Nephron (organoid): ENCODE measurements around the gene SLC1A4.

Source experiments
- H3K27ac Mint-ChIP-seq, 3 experiments: 2 replicates each; pipeline ENCODE4 v1.8.0; 2020; ENCODE audit warnings: mixed read lengths in 3 of 3, mild to moderate bottlenecking in 2 of 3, moderate library complexity in 1 of 3
- H3K27me3 Mint-ChIP-seq: 2 replicates; pipeline ENCODE4 v1.8.0; 2021; ENCODE audit warnings: low read depth, mild to moderate bottlenecking, moderate library complexity, mixed read lengths
- H3K36me3 Mint-ChIP-seq: 2 replicates; pipeline ENCODE4 v1.8.0; 2020; ENCODE audit warnings: low read depth, mixed read lengths
- H3K4me1 Mint-ChIP-seq: 2 replicates; pipeline ENCODE4 v1.8.0; 2020; ENCODE audit warnings: mixed read lengths
- H3K4me3 Mint-ChIP-seq, 3 experiments: 2 replicates each; pipeline ENCODE4 v1.8.0; 2020; ENCODE audit warnings: mild to moderate bottlenecking in 3 of 3, mixed read lengths in 3 of 3, moderate library complexity in 2 of 3
- H3K9me3 Mint-ChIP-seq: 2 replicates; pipeline ENCODE4 v1.8.0; 2020; ENCODE audit warnings: mixed read lengths
- CTCF ChIP-seq, 3 experiments: fragments of 200-600 bp; sonication (generic); IDR thresholded peaks; one replicate each; pipeline ENCODE4 v1.5.0; 2021; ENCODE audit warnings: antibody characterized with exemption in 3 of 3; ENCODE audit not compliant: unreplicated experiment in 3 of 3

Gene SLC1A4

DNA sequence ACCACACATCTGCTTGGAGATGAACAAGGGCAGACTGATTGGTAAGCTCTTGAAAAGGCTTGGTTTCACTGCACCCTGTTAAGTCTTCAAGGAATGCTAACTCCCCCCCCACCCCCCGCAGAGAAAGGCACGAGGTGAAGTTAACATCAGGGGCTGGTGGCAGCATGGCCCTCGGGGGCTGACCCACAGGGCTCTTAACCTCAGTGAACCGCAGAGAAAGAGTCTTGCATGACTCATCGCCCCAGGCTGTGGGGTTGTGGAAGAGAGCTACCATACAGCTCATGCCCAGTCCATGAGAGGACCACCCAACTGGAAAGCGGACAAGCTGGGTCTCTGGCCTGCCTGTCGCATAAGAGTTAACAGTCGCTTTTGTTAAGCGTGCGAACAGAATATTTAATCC, 56.5 kb downstream of the SLC1A4 start:
- no peak for TF ChIP-seq CTCF (IDR thresholded peaks at IDR 0.05; ENCODE audit: unreplicated experiment in 3 of 3)
- peaks cover 7% of the 10 kb centered on the region for H3K9me3 Mint-ChIP-seq
- H3K27ac Mint-ChIP-seq, result no peak overlapping the region
- no peaks in the 10 kb centered on the region for H3K4me1 Mint-ChIP-seq
- H3K4me3 Mint-ChIP-seq, result no peak overlapping the region
- H3K36me3 Mint-ChIP-seq, result peaks cover 29% of the 10 kb centered on the region
- H3K27me3 Mint-ChIP-seq, result no peaks in the 10 kb centered on the region

DNA sequence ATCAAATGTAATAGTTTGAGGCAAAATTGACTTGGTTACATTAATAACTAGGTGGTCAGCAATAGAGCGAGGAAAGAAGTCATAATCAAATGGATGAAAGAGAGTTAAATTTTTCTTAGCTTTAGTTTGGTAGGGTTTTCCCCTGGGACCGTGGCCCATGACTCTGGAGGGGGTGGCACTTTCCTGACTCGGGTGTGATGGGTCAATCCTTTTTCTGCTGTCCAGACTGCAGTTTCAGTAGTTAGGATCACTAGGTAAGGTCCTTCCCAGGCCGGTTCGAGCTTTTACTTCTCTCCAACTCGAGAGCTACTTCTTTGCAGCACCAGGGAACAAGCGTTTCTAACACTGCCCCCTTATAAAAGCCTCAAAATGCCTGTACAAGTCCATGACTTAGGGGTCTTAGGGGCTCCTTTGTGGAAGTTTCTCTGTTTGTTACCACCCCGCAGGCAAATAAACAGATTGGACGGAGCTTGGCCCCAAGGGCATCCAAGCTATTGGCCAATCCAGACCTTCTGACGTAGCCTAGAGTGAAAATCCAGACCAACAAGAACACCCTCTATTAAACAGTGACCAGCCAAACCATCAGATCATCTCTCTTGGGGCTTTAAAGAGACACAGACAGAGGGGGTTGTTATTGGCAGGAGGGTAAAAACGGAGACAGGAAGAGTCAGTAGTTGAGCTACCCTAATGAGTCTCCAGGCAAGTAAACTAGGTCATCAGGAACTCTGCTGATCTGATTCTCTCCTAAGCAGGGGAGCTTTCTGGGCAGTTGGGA, 57.6 kb downstream of the SLC1A4 start:
- no peak for TF ChIP-seq CTCF (IDR thresholded peaks at IDR 0.05; ENCODE audit: unreplicated experiment in 3 of 3)
- Mint-ChIP-seq H3K36me3 (peaks cover 32% of the 10 kb centered on the region), H3K9me3 (peaks cover 7% of the 10 kb centered on the region), H3K4me1 (no peaks in the 10 kb centered on the region), H3K27me3 (no peaks in the 10 kb centered on the region), H3K4me3 (no peak overlapping the region), H3K27ac (no peak overlapping the region)

DNA sequence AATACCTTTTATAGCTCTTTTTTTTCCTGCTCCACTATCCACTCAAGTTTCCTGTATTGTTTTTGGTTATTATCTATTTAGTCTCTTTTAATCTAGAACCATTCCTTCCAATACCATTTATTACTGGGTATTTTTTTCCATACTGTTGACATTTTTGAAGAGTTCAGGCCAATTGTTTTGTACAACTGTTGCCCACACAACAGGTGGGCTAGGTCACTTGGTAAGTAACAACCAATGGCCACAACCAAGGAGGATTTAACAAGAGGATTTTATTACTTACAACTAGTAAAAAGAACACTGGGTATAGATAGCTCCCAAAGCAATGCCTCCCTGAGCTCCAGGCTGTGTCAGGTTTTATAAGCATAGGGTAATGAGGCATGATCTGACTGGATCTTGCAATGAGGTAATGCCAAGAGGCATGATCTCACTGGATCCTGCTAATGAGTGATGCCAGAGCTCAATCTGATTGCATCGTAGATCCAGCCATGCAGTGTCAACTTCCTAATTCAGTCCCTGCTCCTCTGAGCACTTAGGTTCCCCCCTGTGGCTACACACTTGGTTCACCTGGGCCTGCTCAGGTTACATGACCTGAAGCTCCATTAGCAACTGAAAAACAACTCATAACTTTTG, 59.9 kb downstream of the SLC1A4 start:
- no peaks in the 10 kb centered on the region for H3K27me3 Mint-ChIP-seq
- no peaks in the 10 kb centered on the region for H3K4me1 Mint-ChIP-seq
- H3K36me3 Mint-ChIP-seq, result peaks cover 34% of the 10 kb centered on the region
- H3K9me3 Mint-ChIP-seq, result peaks cover 7% of the 10 kb centered on the region
- H3K27ac Mint-ChIP-seq, result no peak overlapping the region
- H3K4me3 Mint-ChIP-seq, result no peak overlapping the region
- TF ChIP-seq CTCF (IDR thresholded peaks at IDR 0.05; ENCODE audit: unreplicated experiment in 3 of 3), result no peak

DNA sequence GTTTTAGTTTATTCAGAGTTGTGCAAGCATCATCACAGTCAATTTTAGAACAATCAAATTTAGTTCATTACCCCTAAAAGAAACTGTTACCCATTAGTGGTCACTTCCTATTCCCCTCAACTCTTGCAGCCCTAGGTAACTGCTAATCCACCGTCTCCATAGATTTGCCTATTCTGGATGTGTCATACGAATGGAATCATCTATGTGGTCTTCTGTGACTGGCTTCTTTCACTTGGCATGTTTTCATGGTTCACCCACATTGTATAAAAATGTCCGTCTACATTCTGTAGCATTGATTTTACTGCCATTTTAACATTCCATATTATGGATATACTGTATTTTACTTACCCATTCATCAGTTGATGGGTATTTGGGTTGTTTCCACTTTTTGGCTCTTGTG, 61.7 kb downstream of the SLC1A4 start:
- no peak for TF ChIP-seq CTCF (IDR thresholded peaks at IDR 0.05; ENCODE audit: unreplicated experiment in 3 of 3)
- Mint-ChIP-seq H3K36me3 (peaks cover 22% of the 10 kb centered on the region), H3K27me3 (no peaks in the 10 kb centered on the region), H3K4me3 (no peak overlapping the region), H3K4me1 (peaks cover 9% of the 10 kb centered on the region), H3K27ac (no peak overlapping the region), H3K9me3 (peaks cover 7% of the 10 kb centered on the region)

- no peak overlapping the region for H3K27ac Mint-ChIP-seq
- H3K4me1 Mint-ChIP-seq, result peaks cover 24% of the 10 kb centered on the region
- H3K4me3 Mint-ChIP-seq, result peak overlapping the region in 2 of 3 experiments; percentile 14 to 49
- H3K9me3 Mint-ChIP-seq, result peaks cover 5% of the 10 kb centered on the region
- no peak for TF ChIP-seq CTCF (IDR thresholded peaks at IDR 0.05; ENCODE audit: unreplicated experiment in 3 of 3)
- H3K36me3 Mint-ChIP-seq, result peaks cover 15% of the 10 kb centered on the region
- no peaks in the 10 kb centered on the region for H3K27me3 Mint-ChIP-seq
These were observed 64.0 kb downstream of the SLC1A4 start for GRCh38 chr2:65053199-65053598.
